NCI-H345 (cell line): ENCODE measurements around the gene SOX5.
"Not testable (repeated sequence)": the region's sequence is repeated elsewhere in the genome, so short reads cannot be mapped to it uniquely, and the experiment has no call there.

Source experiments
- DNase-seq: peaks from one replicate; lab custom pipeline; 2025; lab: John Stamatoyannopoulos, UW

Gene SOX5

DNA sequence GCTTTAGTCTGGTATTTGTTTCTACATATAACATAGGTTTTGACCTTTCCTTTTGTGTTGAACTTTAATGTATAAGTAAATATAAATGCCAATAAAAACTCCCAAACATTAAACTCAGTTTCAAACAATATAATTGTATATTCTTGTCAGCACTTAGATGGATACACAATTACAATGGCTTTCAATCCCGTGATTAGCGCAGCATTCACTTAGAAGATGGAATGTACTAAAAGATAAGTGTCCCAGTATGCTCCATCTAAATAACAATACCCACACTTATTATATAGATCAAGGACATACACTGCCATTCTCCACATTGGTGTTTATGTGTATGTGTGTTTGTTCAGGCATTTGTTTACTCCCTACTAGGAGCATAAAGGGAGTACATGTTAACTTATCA, 193.1 kb downstream of the SOX5 start:
- DNase-seq = peak; percentile 9

- no peak for DNase-seq
These were observed 195.7 kb downstream of the SOX5 start for GRCh38 chr12:23753628-23754365.

- DNase-seq = no peak
These were observed 197.2 kb downstream of the SOX5 start for GRCh38 chr12:23752245-23752644.

DNA sequence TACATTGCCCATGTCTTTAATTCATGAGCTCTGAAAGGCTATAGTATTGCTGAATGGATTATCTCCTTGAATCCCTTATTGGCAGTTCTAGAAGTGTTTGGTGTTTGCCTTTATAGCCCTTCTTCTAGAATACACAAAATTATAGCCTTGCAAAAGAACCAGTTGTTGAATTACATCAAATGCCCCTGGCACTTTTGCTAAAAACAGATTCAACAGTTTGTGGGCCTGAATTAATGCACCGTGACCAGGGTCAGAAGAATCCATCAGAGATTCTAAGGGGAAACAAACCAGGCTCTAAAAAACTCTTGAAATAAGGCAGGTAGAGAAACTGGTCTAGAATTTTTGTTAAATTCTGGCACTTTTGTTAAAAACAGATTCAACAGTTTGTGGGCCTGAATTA, 197.8 kb downstream of the SOX5 start:
- no peak for DNase-seq

DNA sequence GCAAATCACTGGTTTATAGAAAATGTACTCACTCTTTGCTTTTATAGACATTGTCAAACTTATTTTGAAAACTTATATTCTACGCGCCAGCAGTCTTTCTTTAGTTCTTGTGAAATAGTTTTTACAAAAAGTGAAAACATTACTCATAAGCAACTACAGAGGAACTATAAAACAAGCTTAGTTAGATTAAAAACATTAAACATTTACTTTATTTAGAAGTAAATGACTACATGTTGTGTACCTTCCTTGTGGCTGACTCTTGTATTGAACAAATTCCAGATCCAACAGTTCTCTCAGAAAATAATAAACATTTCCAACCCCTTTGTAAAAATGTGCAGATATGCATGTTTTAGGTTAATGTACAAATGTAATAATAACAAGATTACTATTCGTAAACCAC, 198.5 kb downstream of the SOX5 start:
- no peak for DNase-seq

DNA sequence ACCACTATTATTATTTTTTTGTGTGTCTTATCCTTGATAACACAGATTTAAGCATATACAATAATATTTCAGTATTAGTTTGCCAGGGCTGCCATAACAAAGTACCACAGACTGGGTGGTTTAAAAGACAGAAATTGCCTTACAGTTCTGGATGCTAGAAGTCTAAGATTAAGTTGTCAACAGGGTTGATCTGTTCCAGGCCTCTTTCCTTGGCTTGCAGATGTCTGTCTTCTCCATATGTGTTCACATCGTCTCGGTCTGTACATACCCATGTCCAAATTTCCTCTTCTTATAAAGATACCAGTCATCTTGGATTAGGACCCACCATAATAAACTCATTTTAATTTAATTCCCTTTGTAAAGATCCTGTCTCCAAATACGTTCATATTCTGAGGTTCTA, 204.8 kb downstream of the SOX5 start:
- DNase-seq = no peak

DNA sequence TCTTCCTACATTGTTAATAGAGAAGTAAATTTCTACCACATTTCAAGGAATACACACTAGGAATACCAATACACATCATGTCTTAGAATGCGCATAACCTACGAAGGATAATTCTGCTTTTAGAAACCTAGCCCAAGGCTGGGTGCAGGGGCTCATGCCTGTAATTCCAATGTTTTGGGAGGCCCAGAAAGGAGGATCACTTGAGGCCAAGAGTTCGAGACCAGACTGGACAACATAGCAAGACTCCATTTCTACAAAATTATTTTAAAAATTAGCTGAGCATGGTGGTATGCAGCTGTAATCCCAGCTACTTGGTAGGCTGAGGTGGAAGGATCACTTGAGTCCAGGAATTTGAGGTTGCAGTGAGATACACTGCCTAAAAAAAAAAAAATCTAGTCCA, 206.9 kb downstream of the SOX5 start:
- no peak for DNase-seq

DNA sequence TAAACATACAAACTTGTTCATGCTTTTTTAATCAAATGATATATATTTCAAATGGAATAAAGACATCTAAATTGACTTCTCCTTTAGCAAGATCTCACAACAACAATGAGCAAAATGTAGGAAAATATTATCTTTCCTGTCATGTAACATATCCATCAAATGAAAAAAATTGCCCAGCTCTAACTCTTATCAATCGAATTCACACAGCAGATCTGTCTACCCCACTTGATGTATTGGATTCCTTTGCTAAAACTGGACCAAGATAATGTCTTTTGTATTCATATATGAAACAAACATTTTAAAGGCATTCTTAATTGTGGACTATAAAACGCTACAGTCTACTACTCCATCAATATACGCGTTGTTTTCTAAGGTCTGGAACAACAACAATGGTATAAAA, 218.0 kb downstream of the SOX5 start:
- no peak for DNase-seq

GRCh38 chr12:23731035-23731434, 218.4 kb downstream of the SOX5 start:
- DNase-seq = no peak

DNA sequence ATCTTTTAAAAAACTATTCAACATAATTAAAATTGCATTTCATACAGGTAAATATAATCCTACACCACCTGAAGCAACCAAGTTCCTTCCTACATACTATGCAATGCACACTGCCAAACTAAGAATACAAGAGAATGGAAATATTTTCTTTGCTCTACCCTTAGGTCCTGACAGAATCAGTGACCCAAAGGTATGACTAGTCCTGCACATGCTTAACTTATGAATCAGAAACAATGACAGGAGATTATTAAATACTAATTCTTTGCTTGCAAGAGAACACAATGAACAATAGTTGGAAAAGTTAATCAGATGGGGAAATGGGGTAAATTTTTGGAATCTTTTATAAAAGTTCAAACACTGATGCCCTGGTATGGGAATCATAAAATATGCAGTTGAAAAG, 220.1 kb downstream of the SOX5 start:
- no peak for DNase-seq

GRCh38 chr12:23726646-23727045, 222.8 kb downstream of the SOX5 start:
- no peak for DNase-seq

DNA sequence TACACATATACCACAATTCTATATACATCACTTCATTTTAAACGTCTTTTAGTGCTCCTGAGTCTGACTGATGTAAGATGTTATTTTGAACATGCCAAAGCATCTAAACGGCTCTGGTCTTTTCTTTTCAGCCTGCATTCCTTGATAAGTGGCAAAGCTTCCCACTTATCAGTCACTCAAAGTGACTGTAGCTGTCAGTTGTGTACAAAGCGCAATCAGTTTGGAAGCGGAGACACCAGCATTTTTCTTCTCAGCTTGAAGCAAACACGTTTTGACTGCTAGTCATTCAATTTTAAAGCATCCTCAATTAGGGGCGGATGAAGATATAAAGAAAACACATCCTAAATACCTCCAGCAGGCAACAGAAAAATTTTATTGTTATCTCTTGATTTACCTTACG, 226.8 kb downstream of the SOX5 start:
- peak; percentile 25 for DNase-seq

GRCh38 chr12:23721268-23721667, 228.2 kb downstream of the SOX5 start:
- DNase-seq = no peak

GRCh38 chr12:23719493-23719892, 230.0 kb downstream of the SOX5 start:
- no peak for DNase-seq

- not testable (repeated sequence) for DNase-seq
These were observed 239.1 kb downstream of the SOX5 start for GRCh38 chr12:23710361-23710760.

DNA sequence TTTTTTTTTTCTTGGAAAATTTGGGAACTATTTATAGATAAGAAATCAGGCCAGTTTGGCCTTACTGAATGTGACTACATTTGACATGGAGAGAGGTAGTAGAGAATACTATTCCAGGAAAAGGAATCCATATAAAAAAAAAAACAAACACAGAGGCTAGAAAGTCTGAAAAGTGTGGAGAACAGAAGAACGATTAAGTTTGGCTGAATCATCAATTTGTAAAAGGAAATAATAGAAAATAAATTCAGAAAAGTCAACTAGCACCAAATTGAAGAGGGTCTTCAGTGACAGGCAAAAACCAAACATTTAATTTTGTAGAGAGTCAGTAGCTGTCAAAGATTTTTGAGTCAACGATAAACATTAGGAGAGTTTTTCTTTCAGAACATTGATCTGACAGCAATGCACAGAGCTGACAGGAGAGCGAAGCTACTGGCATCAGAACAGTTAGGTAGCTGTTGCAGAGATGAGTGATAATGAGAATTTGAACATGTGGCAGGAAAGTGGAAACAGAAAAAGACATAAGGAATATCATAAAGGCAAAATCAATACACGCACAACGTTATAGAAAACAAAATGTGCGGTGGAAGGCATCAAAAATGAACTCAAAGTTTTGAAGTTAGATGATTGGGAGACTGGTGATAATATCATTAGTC, 241.2 kb downstream of the SOX5 start:
- no peak for DNase-seq

- no peak for DNase-seq
These were observed 242.2 kb downstream of the SOX5 start for GRCh38 chr12:23707270-23707669.

GRCh38 chr12:23704992-23705943, 244.2 kb downstream of the SOX5 start:
- DNase-seq = no peak

GRCh38 chr12:23703051-23703450, 246.4 kb downstream of the SOX5 start:
- no peak for DNase-seq

GRCh38 chr12:23699031-23699430, 250.4 kb downstream of the SOX5 start:
- no peak for DNase-seq

DNA sequence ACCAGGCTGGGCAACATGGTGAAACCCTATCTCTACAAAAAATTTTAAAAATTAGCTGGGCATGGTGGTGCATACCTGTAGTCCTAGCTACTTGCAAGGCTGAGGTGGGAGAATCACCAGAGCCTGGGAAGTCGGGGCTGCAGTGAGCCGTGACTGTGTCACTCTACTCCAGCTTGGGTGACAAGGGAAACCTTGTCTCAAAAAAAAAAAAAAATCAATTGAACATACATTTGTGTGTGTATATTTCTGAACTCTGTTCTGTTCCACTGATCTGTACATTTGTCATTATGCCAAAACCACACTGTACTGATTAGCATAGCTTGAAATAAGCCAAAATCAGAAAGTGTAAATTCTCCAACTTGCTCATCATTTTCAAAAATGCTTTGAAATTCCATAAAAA, 254.6 kb downstream of the SOX5 start:
- no peak for DNase-seq

DNA sequence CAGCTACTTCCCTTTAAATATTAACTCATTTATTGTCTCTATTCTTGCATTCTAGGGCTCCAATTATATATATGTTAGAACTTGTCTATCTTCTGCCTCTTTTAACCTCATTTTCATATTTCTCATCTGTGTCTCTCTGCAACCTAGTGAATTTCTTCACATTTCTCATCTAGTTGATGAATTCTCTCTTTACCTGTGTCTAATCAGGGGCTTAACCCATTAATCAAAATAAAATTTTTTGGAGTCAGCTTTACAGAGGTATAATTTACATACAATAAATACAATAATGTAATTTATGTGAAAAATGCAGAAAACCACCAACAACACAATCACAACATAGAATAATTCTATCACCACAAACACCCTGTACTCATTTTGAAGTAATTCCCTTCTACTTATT, 255.2 kb downstream of the SOX5 start:
- DNase-seq = no peak

DNA sequence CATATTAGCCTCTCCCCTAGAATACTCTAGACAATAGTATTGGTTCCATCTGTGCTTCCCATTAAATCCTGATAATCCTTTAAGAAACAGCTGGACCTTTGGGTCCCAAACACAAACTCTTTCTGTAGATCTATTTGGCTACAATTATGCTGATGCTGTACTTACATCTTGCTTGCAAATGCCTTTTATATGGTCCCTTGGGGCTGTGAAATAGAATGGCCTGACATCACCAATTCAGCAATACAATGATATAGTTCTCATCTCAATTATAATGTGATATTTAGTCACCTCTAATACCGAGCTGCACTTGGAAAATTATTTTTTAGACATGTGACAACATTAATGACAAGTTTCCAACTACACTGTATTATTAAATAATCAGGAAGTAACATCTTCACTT, 261.5 kb downstream of the SOX5 start:
- DNase-seq = no peak
